Spleen (tissue), 11 donors: ENCODE measurements around the gene MUC5B. TPM values are rescaled to one million over a fixed set of nuclear protein-coding genes. Genes with fewer than 3 reads are reported as not detected.

ENCODE experiments used
- DNase-seq: peaks from one replicate; pipeline ENCODE4 v3.0.0-alpha.2; 2020
- H3K27ac ChIP-seq, 8 donors: fragments of 200-600 bp; sonication (generic) in 7 of 8; 1 replicate in 4 of 8; 2 replicates in 4 of 8; pipeline versions ENCODE4 v1.5.0 to v1.8.0; 2016 to 2021; ENCODE audit warnings: inconsistent platforms in 4 of 8, mild to moderate bottlenecking in 4 of 8, moderate library complexity in 1 of 8
- H3K27me3 ChIP-seq, 7 donors: fragments of 200-600 bp; sonication (generic) in 6 of 7; replicated peaks in 1 of 7; 1 replicate in 4 of 7; 2 replicates in 3 of 7; pipeline versions ENCODE4 v1.5.0 to v1.8.0; 2016 to 2021; ENCODE audit warnings: inconsistent platforms in 3 of 7, mild to moderate bottlenecking in 1 of 7
- H3K36me3 ChIP-seq, 6 donors: fragments of 200-600 bp; sonication (generic) in 5 of 6; 1 replicate in 4 of 6; 2 replicates in 2 of 6; pipeline versions ENCODE4 v1.5.0 to v1.8.0; 2016 to 2021; ENCODE audit warnings: inconsistent platforms in 2 of 6
- H3K4me1 ChIP-seq, 6 donors: fragments of 200-600 bp; sonication (generic) in 5 of 6; 1 replicate in 3 of 6; 2 replicates in 3 of 6; pipeline versions ENCODE4 v1.5.0 to v1.8.0; 2016 to 2021; ENCODE audit warnings: inconsistent platforms in 3 of 6
- H3K4me3 ChIP-seq, 8 donors: fragments of 200-600 bp; sonication (generic) in 7 of 8; 1 replicate in 4 of 8; 2 replicates in 4 of 8; pipeline versions ENCODE4 v1.5.0 to v1.8.0; 2016 to 2021; ENCODE audit warnings: inconsistent platforms in 4 of 8, mild to moderate bottlenecking in 4 of 8, moderate library complexity in 2 of 8
- H3K9me3 ChIP-seq, 8 donors: fragments of 200-600 bp; sonication (generic) in 7 of 8; 1 replicate in 4 of 8; 2 replicates in 4 of 8; pipeline versions ENCODE4 v1.5.0 to v1.8.0; 2016 to 2021; ENCODE audit warnings: inconsistent platforms in 4 of 8
- POLR2A ChIP-seq, 3 donors: fragments of 450-650 bp; IDR thresholded peaks; one replicate each; pipeline ENCODE4 v1.5.1; 2017; ENCODE audit warnings: antibody characterized with exemption in 3 of 3, mild to moderate bottlenecking in 1 of 3
- POLR2AphosphoS5 ChIP-seq, 3 donors: sonication (generic); formaldehyde crosslinking; IDR thresholded peaks; one replicate each; pipeline ENCODE4 v1.5.1; 2017; ENCODE audit warnings: antibody characterized with exemption in 3 of 3
- WGBS, 5 donors: extraction: QIAGEN DNeasy Blood & Tissue Kit in 3 of 5; methylation state at CpG; one replicate each; pipeline versions ENCODE4 v1.1.5 to v1.1.7; 2013 to 2018; 5-methylcytosine and 5-hydroxymethylcytosine counted together
- intact Hi-C: fragments of 100-400 bp; cut with DNase I; formaldehyde crosslinking; loops from one replicate; pipeline ENCODE4 v1.15.0; 2023; ENCODE audit warnings: low total_unique reads
- polyA plus RNA-seq, 3 donors: library from polyadenylated mRNA; stranded (reverse); fragments of 200-250 nt; gene quantifications; one replicate each; pipeline ENCODE4 v1.2.1, GENCODE V29; 2013
- total RNA-seq, 7 donors: library from RNA; depleted of rRNA in 3 of 7; stranded (reverse); fragments of >200 nt in 3 of 7; fragmentation: NEBNext Ultra II Directional in 4 of 7; extraction: Animal tissue kit (Norgen Biotek cat#: 25700) in 4 of 7; gene quantifications; one replicate each; pipeline versions ENCODE4 v1.1.0 to v1.2.1, GENCODE V29; 2016 to 2021
- TF ChIP-seq, protein P1 (sequence below), 11 experiments: fragments of 200-600 bp in 7 of 11; fragments of 450-650 bp in 4 of 11; sonication (generic) in 4 of 11; IDR thresholded peaks in 8 of 11; conservative IDR thresholded peaks in 3 of 11; 1 replicate in 7 of 11; 2 replicates in 4 of 11; pipeline versions ENCODE4 v1.4.0 to v1.8.0; 2016 to 2021; ENCODE audit warnings: antibody characterized with exemption in 11 of 11, inconsistent platforms in 4 of 11, mild to moderate bottlenecking in 1 of 11
- donor health status: healthy with polysubstance abuse.
- donor health status: DM: no; HTN: no; CAD: no; lungs with moderate emphysema.
- donor health status: DM: no; HTN: no; CAD: no.
- donor health status: Bipolar disorder and iron deficiency.
- donor health status: healthy.
- donor health status: DM: no; HTN: no; CAD: no.
- donor health status: DM: yes; HTN: yes; CAD: no.

The MUC5B gene
- total and polyA plus RNA-seq, 10 donors: under 0.01 to 0.09 (median under 0.01) TPM; not detected in 7

DNA sequence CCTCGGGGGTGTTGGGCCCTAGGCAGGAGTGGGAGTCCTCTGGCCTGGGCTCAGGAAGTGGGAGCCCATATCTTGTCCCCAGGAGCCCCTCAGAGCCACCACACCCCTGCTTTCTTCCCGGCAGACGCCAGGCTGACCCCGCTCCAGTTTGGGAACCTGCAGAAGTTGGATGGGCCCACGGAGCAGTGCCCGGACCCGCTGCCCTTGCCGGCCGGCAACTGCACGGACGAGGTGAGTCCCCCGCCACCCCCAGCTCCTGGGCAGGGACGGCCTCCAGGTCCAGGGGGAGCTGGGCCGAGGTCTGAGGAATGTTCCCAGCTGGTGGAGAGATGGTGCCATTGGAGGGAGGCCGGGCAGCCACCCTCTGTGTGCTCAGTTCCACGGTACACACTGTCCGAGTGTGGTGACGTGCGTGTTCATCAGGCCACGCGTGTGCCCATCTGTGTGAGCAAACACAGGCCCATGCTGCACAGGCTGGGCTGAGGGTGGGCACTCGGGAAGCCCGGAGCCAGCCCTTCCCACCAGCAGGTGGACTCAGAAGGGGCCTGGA lies 4.8 kb downstream of the MUC5B start:
- WGBS, 5 donors: 78 to 91% (median 83%) methylated on average over 8 to 23 of the region's 23 CpGs
- peaks cover 0 to 92% (median 15%) of the 10 kb centered on the region in 7 donors for H3K27me3 ChIP-seq
- H3K27ac ChIP-seq: no peak overlapping the region
- peak; percentile 64 for DNase-seq
- H3K4me1 ChIP-seq: peaks cover 0 to 3% (median 0%) of the 10 kb centered on the region in 6 donors
- H3K9me3 ChIP-seq: no peaks in the 10 kb centered on the region
- TF ChIP-seq POLR2AphosphoS5 (IDR thresholded peaks at IDR 0.05) (no peak), POLR2A (IDR thresholded peaks at IDR 0.05) (no peak)
- TF ChIP-seq, protein P1, sequence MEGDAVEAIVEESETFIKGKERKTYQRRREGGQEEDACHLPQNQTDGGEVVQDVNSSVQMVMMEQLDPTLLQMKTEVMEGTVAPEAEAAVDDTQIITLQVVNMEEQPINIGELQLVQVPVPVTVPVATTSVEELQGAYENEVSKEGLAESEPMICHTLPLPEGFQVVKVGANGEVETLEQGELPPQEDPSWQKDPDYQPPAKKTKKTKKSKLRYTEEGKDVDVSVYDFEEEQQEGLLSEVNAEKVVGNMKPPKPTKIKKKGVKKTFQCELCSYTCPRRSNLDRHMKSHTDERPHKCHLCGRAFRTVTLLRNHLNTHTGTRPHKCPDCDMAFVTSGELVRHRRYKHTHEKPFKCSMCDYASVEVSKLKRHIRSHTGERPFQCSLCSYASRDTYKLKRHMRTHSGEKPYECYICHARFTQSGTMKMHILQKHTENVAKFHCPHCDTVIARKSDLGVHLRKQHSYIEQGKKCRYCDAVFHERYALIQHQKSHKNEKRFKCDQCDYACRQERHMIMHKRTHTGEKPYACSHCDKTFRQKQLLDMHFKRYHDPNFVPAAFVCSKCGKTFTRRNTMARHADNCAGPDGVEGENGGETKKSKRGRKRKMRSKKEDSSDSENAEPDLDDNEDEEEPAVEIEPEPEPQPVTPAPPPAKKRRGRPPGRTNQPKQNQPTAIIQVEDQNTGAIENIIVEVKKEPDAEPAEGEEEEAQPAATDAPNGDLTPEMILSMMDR (IDR thresholded peaks at IDR 0.05 in 8 of 11, conservative IDR thresholded peaks at IDR 0.05 in 3 of 11): no peak
- H3K36me3 ChIP-seq: no peaks in the 10 kb centered on the region
- H3K4me3 ChIP-seq: no peak overlapping the region
- intact Hi-C loops: no loop called here

GRCh38 chr11:1228101-1228821 lies 5.4 kb downstream of the MUC5B start:
- H3K4me1 ChIP-seq: no peaks in the 10 kb centered on the region
- H3K4me3 ChIP-seq: no peak overlapping the region
- TF ChIP-seq POLR2AphosphoS5 (IDR thresholded peaks at IDR 0.05) (no peak), POLR2A (IDR thresholded peaks at IDR 0.05) (no peak)
- TF ChIP-seq, protein P1 (IDR thresholded peaks at IDR 0.05 in 8 of 11, conservative IDR thresholded peaks at IDR 0.05 in 3 of 11): no peak
- WGBS, 5 donors: 81 to 93% (median 87%) methylated on average over 9 to 31 of the region's 31 CpGs
- intact Hi-C loops: no loop called here
- no peaks in the 10 kb centered on the region for H3K9me3 ChIP-seq
- DNase-seq: peak; percentile 69
- H3K36me3 ChIP-seq: no peaks in the 10 kb centered on the region
- H3K27me3 ChIP-seq: peaks cover 0 to 92% (median 9%) of the 10 kb centered on the region in 7 donors
- H3K27ac ChIP-seq: no peak overlapping the region

DNA sequence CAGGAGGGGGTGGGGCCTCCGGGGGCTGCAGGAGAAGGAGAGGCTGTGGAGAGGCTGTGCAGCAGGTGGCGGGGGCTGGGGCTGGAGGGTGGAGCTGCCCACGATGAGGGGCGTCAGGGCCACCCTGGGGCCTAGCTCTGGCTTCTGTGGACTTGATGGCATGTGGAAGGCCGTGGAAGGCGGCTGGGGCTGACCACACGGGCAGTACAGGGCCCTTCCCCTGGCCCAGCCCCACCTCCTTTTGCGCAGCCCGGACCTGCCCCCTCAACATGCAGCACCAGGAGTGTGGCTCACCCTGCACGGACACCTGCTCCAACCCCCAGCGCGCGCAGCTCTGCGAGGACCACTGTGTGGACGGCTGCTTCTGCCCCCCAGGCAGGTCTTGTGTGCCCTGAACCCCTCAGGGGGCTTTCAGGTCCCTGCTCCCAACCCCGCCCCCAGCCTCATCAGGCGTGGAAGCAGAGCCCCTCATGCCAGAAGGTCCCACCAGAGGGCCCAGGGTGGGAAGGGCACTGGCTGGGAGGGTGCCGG lies 6.1 kb downstream of the MUC5B start:
- Histone ChIP-seq H3K4me3 (no peak overlapping the region), H3K27ac (no peak overlapping the region), H3K9me3 (no peaks in the 10 kb centered on the region), H3K4me1 (no peaks in the 10 kb centered on the region), H3K36me3 (no peaks in the 10 kb centered on the region), H3K27me3 (peaks cover 0 to 87% (median 2%) of the 10 kb centered on the region in 7 donors)
- intact Hi-C loops: no loop called here
- TF ChIP-seq POLR2AphosphoS5 (IDR thresholded peaks at IDR 0.05) (no peak), POLR2A (IDR thresholded peaks at IDR 0.05) (no peak)
- TF ChIP-seq, protein P1 (IDR thresholded peaks at IDR 0.05 in 8 of 11, conservative IDR thresholded peaks at IDR 0.05 in 3 of 11): no peak
- 71 to 88% (median 77%) methylated on average over 7 to 18 of the region's 18 CpGs for WGBS, 5 donors
- DNase-seq: peak; percentile 64

- H3K4me3 ChIP-seq: no peak overlapping the region
- H3K4me1 ChIP-seq: no peaks in the 10 kb centered on the region
- H3K36me3 ChIP-seq: no peaks in the 10 kb centered on the region
- H3K9me3 ChIP-seq: no peaks in the 10 kb centered on the region
- 75 to 84% (median 81%) methylated on average over 20 to 27 of the region's 27 CpGs for WGBS, 5 donors
- TF ChIP-seq POLR2AphosphoS5 (IDR thresholded peaks at IDR 0.05): no peak
- TF ChIP-seq, protein P1 (IDR thresholded peaks at IDR 0.05 in 8 of 11, conservative IDR thresholded peaks at IDR 0.05 in 3 of 11): no peak
- no peak for TF ChIP-seq POLR2A (IDR thresholded peaks at IDR 0.05)
- intact Hi-C loops: no loop called here
- DNase-seq: peak; percentile 65
- no peak overlapping the region for H3K27ac ChIP-seq
- H3K27me3 ChIP-seq: peaks cover 0 to 81% (median 0%) of the 10 kb centered on the region in 7 donors
These were observed 6.7 kb downstream of the MUC5B start for GRCh38 chr11:1229471-1230120.
